ENCODE results near the gene PTAFR. TPM values are rescaled to one million over a fixed set of nuclear protein-coding genes. Genes with fewer than 3 reads are reported as not detected.

PTAFR gene
- total RNA-seq, 2 donors from 2014 or later, result 0.58 to 0.77 TPM

DNA sequence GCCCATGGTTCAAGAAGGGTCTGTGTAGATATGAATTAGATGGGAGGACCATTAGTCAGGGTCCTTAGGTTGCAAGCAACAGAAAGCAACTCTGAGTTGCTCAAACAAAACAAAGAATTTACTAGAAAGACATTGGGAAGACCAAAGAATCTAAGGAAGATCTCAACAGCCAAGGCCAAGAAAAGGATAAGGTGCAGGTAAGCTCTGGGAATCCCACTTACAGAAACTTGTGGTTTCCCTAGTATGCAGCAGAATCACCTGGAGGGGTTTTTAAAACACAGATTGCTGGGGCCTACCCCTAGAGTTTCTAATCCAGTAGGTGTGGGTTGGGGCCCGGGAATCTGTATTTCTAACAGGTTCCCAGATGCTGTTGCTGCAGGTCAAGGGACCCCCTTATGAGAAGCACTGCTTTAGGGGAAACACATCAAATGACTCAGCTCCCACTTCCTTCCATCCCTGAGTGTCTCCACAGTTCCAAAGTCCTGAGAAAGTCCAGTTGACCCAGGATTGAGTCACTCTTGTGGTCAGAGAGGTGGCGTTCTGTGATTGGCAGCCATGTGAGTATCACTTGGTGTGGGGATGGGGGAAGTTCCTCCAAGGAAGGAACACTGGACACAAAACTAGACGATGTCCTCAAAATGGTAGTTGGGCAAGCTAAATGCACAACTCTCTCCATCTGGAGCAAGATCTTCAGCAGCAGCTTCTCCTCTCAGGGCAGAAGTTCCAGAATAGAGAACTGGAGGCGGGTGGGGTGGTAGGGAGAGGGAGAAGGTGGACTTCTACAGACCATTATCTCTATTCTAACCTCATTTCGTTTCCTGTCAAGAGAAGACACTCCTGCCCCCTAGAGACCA lies 63.9 kb downstream of the PTAFR start:
- H3K27ac ChIP-seq (ENCODE audit: low read depth, low read length), result no peak overlapping the region
- no peak for DNase-seq
- no peaks in the 10 kb centered on the region for H3K4me1 ChIP-seq (ENCODE audit: control insufficient read depth, insufficient read depth, low read length)
- H3K36me3 ChIP-seq (ENCODE audit: control insufficient read depth, insufficient read depth, low read length), result no peaks in the 10 kb centered on the region
- H3K9me3 ChIP-seq (ENCODE audit: control insufficient read depth, low read length), result no peaks in the 10 kb centered on the region
- TF ChIP-seq, protein P1, sequence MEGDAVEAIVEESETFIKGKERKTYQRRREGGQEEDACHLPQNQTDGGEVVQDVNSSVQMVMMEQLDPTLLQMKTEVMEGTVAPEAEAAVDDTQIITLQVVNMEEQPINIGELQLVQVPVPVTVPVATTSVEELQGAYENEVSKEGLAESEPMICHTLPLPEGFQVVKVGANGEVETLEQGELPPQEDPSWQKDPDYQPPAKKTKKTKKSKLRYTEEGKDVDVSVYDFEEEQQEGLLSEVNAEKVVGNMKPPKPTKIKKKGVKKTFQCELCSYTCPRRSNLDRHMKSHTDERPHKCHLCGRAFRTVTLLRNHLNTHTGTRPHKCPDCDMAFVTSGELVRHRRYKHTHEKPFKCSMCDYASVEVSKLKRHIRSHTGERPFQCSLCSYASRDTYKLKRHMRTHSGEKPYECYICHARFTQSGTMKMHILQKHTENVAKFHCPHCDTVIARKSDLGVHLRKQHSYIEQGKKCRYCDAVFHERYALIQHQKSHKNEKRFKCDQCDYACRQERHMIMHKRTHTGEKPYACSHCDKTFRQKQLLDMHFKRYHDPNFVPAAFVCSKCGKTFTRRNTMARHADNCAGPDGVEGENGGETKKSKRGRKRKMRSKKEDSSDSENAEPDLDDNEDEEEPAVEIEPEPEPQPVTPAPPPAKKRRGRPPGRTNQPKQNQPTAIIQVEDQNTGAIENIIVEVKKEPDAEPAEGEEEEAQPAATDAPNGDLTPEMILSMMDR (conservative IDR thresholded peaks at IDR 0.05), result peak; percentile 73
- H3K4me1 Mint-ChIP-seq, result no peaks in the 10 kb centered on the region
- H3K27me3 Mint-ChIP-seq (ENCODE audit: insufficient read depth), result no peaks in the 10 kb centered on the region
- no peak overlapping the region for H3K4me3 Mint-ChIP-seq
- no peak overlapping the region for H3K27ac Mint-ChIP-seq
- H3K4me3 ChIP-seq (ENCODE audit: low read length), result no peak overlapping the region
- WGBS, 2 experiments (ENCODE audit: insufficient coverage in 1 of 2, insufficient read length in 1 of 2), result 84 to 90% methylated on average over 3 to 4 of the region's 5 CpGs
- no peak overlapping the region for H3K9ac ChIP-seq (ENCODE audit: extremely low read depth, low read length, poor library complexity, severe bottlenecking)
- no peaks in the 10 kb centered on the region for H3K27me3 ChIP-seq (ENCODE audit: control insufficient read depth, insufficient read depth, low read length, poor library complexity, severe bottlenecking)
- H3K36me3 Mint-ChIP-seq (ENCODE audit: low read depth), result no peaks in the 10 kb centered on the region
- no peaks in the 10 kb centered on the region for H3K9me3 Mint-ChIP-seq

DNA sequence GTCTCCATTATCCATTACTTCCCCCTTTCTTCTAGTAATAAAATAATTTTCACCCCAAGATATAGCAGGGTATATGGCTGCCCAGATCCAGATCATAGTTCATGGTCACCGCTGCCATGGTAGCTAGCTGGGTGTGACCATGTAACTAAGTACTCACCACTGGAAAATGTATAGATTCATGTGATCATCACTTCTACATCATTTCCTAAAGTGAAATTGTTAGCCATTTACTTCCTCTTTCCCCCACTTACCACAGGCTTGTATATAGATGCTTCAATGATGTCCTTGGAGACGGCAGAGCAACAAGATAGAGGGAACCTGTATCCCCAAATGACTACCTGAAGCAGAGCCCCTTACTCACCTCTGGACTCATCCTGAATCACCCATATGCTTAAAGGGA lies 65.3 kb downstream of the PTAFR start:
- DNase-seq, result no peak
- Mint-ChIP-seq H3K27me3 (ENCODE audit: insufficient read depth) (no peaks in the 10 kb centered on the region), H3K4me1 (no peaks in the 10 kb centered on the region), H3K36me3 (ENCODE audit: low read depth) (no peaks in the 10 kb centered on the region), H3K27ac (no peak overlapping the region), H3K9me3 (no peaks in the 10 kb centered on the region), H3K4me3 (no peak overlapping the region)
- H3K9ac ChIP-seq (ENCODE audit: extremely low read depth, low read length, poor library complexity, severe bottlenecking), result no peak overlapping the region
- H3K9me3 ChIP-seq (ENCODE audit: control insufficient read depth, low read length), result no peaks in the 10 kb centered on the region
- no peak overlapping the region for H3K27ac ChIP-seq (ENCODE audit: low read depth, low read length)
- WGBS, 2 experiments (ENCODE audit: insufficient coverage in 1 of 2, insufficient read length in 1 of 2), result 95 to 100% methylated on average over 1 to 2 of the region's 2 CpGs
- H3K4me1 ChIP-seq (ENCODE audit: control insufficient read depth, insufficient read depth, low read length), result no peaks in the 10 kb centered on the region
- H3K4me3 ChIP-seq (ENCODE audit: low read length), result no peak overlapping the region
- no peaks in the 10 kb centered on the region for H3K36me3 ChIP-seq (ENCODE audit: control insufficient read depth, insufficient read depth, low read length)
- TF ChIP-seq, protein P1 (conservative IDR thresholded peaks at IDR 0.05), result no peak
- H3K27me3 ChIP-seq (ENCODE audit: control insufficient read depth, insufficient read depth, low read length, poor library complexity, severe bottlenecking), result no peaks in the 10 kb centered on the region

DNA sequence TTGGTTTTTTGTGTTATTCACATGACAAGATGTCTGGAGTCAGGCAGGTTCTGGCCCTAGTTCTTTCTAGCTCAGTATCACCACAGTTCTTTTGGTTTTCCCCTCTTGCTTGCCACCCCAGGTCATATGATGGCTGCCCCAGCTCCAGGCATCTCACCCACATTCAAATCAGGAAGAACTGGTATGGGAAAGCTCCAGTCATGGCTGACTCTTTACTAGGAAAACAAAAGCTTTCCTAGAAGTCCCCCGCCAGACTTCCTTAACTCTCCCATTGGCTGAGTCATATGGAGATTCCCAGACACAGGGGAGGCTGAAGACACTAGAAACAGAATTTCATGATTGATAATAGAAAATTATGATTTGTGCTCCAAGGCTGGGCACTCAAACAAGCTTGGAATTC lies 65.9 kb downstream of the PTAFR start:
- 87% methylated on average over 1 of the region's 1 CpG; no CpG with 5 or more reads in 1 of the 2 experiments for WGBS, 2 experiments (ENCODE audit: insufficient coverage in 1 of 2, insufficient read length in 1 of 2)
- no peak overlapping the region for H3K9ac ChIP-seq (ENCODE audit: extremely low read depth, low read length, poor library complexity, severe bottlenecking)
- Mint-ChIP-seq H3K4me1 (no peaks in the 10 kb centered on the region), H3K27ac (no peak overlapping the region), H3K27me3 (ENCODE audit: insufficient read depth) (no peaks in the 10 kb centered on the region), H3K9me3 (no peaks in the 10 kb centered on the region), H3K36me3 (ENCODE audit: low read depth) (no peaks in the 10 kb centered on the region), H3K4me3 (no peak overlapping the region)
- no peak for DNase-seq
- no peaks in the 10 kb centered on the region for H3K36me3 ChIP-seq (ENCODE audit: control insufficient read depth, insufficient read depth, low read length)
- H3K4me1 ChIP-seq (ENCODE audit: control insufficient read depth, insufficient read depth, low read length), result no peaks in the 10 kb centered on the region
- no peak overlapping the region for H3K27ac ChIP-seq (ENCODE audit: low read depth, low read length)
- TF ChIP-seq, protein P1 (conservative IDR thresholded peaks at IDR 0.05), result no peak
- no peak overlapping the region for H3K4me3 ChIP-seq (ENCODE audit: low read length)
- H3K9me3 ChIP-seq (ENCODE audit: control insufficient read depth, low read length), result no peaks in the 10 kb centered on the region
- no peaks in the 10 kb centered on the region for H3K27me3 ChIP-seq (ENCODE audit: control insufficient read depth, insufficient read depth, low read length, poor library complexity, severe bottlenecking)

Measured in endodermal cell (in vitro differentiated cells).